Skeletal muscle tissue (tissue), 4 donors: ENCODE measurements around the gene FGFBP2. TPM values are rescaled to one million over a fixed set of nuclear protein-coding genes. Genes with fewer than 3 reads are reported as not detected.

ENCODE experiments used
- H3K27ac ChIP-seq: one replicate; pipeline ENCODE4 v1.7.0; 2013; ENCODE audit warnings: mild to moderate bottlenecking, low read depth, low read length, inconsistent platforms
- H3K27me3 ChIP-seq, 3 donors: one replicate each; pipeline ENCODE4 v1.7.0; 2013; ENCODE audit warnings: low read length in 3 of 3; ENCODE audit not compliant: control insufficient read depth in 3 of 3, insufficient read depth in 3 of 3
- H3K36me3 ChIP-seq, 3 donors: one replicate each; pipeline ENCODE4 v1.7.0; 2013; ENCODE audit warnings: low read length in 3 of 3; ENCODE audit not compliant: control insufficient read depth in 3 of 3, insufficient read depth in 3 of 3
- H3K4me1 ChIP-seq, 3 donors: one replicate each; pipeline ENCODE4 v1.7.0; 2013; ENCODE audit warnings: low read length in 3 of 3, mild to moderate bottlenecking in 3 of 3; ENCODE audit not compliant: control insufficient read depth in 3 of 3, insufficient read depth in 3 of 3
- H3K4me3 ChIP-seq, 3 donors: one replicate each; pipeline ENCODE4 v1.7.0; 2013; ENCODE audit warnings: low read length in 3 of 3
- H3K9ac ChIP-seq, 3 donors: one replicate each; pipeline ENCODE4 v1.7.0; 2013; ENCODE audit warnings: low read length in 3 of 3, mild to moderate bottlenecking in 3 of 3, moderate library complexity in 2 of 3, low read depth in 1 of 3
- H3K9me3 ChIP-seq, 3 donors: one replicate each; pipeline ENCODE4 v1.7.0; 2013; ENCODE audit warnings: low read length in 3 of 3; ENCODE audit not compliant: control insufficient read depth in 3 of 3
- total RNA-seq: library from RNA; depleted of rRNA; stranded (reverse); fragments of >200 nt; gene quantifications from one replicate; pipeline ENCODE4 v1.2.3, GENCODE V29; 2014
- donor health status: Osteomylitis.

FGFBP2 gene
- total RNA-seq, 1 donor from 2014 or later, result not detected

DNA sequence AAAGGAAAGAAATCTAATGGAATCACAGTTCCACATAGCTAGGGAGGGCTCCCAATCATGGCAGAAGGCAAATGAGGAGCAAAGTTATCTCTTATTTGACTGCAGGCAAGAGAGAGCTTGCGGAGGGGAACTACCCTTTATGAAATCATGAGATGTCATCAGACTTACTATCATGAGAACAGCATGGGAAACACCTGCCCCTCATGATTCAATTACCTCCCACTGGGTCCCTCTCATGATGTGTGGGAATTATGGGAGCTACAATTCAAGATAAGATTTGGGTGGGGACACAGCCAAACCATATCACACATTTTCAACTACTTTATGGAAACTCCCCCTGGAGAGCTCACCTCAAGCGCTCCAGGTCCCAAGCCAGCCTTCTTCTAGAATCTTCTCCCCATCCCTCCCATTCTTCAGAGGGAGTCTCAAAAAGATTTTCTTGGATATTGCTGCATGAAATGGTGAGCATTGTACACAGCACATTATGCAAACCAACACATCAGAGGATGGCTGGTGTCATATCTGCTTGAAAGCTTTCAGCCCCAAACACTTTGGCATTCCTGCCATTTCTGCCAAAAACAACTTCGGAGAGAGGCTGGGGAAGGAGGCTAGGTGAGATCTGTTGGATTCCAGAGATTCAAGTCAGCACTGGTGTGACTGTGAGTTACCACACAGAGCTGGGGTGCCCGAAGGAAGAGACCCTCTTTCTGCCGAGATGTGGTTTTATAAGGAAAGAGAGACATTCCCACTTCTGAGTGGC is 31.3 kb downstream of the FGFBP2 start:
- Histone ChIP-seq H3K27ac (no peak overlapping the region), H3K27me3 (peaks cover 1 to 12% (median 11%) of the 10 kb centered on the region in 3 donors), H3K4me1 (no peaks in the 10 kb centered on the region), H3K36me3 (no peaks in the 10 kb centered on the region), H3K4me3 (no peak overlapping the region), H3K9me3 (no peaks in the 10 kb centered on the region), H3K9ac (no peak overlapping the region)

- Histone ChIP-seq H3K9ac (no peak overlapping the region), H3K4me1 (no peaks in the 10 kb centered on the region), H3K36me3 (no peaks in the 10 kb centered on the region), H3K4me3 (no peak overlapping the region), H3K27me3 (peaks cover 0 to 9% (median 6%) of the 10 kb centered on the region in 3 donors), H3K9me3 (no peaks in the 10 kb centered on the region), H3K27ac (no peak overlapping the region)
Observed at GRCh38 chr4:15930314-15930713, 32.7 kb downstream of the FGFBP2 start.

DNA sequence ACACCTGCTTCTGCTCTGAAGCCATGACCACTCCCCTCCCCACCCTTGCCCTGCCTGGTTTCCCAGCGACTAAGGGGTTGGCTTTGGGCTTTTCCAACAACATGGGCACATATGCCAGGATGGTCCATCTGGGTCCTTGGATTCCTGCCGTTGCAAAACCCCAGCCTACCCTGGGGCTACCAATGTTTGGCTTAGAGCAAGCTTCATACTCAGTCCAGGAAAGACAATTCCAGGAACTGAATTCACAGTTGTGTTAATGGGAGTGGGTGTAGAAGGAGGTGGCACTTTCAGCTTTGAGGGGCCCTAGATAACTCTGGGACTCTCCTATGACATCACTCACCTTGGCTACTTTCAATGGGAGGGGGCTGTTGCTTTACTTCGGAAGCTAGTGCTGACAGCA is 33.4 kb downstream of the FGFBP2 start:
- Histone ChIP-seq H3K4me3 (no peak overlapping the region), H3K27me3 (peaks cover 0 to 9% (median 6%) of the 10 kb centered on the region in 3 donors), H3K36me3 (no peaks in the 10 kb centered on the region), H3K9me3 (no peaks in the 10 kb centered on the region), H3K4me1 (no peaks in the 10 kb centered on the region), H3K27ac (no peak overlapping the region), H3K9ac (no peak overlapping the region)

- Histone ChIP-seq H3K4me3 (no peak overlapping the region), H3K36me3 (no peaks in the 10 kb centered on the region), H3K27me3 (peaks cover 0 to 7% (median 6%) of the 10 kb centered on the region in 3 donors), H3K9me3 (no peaks in the 10 kb centered on the region), H3K27ac (no peak overlapping the region), H3K9ac (no peak overlapping the region), H3K4me1 (no peaks in the 10 kb centered on the region)
Observed at GRCh38 chr4:15928883-15929282, 34.1 kb downstream of the FGFBP2 start.

GRCh38 chr4:15926486-15926885 is 36.5 kb downstream of the FGFBP2 start:
- H3K9ac ChIP-seq, result no peak overlapping the region
- H3K36me3 ChIP-seq, result no peaks in the 10 kb centered on the region
- no peaks in the 10 kb centered on the region for H3K9me3 ChIP-seq
- no peak overlapping the region for H3K27ac ChIP-seq
- no peak overlapping the region for H3K4me3 ChIP-seq
- H3K27me3 ChIP-seq, result peaks cover 0 to 6% (median 6%) of the 10 kb centered on the region in 3 donors
- H3K4me1 ChIP-seq, result no peaks in the 10 kb centered on the region

DNA sequence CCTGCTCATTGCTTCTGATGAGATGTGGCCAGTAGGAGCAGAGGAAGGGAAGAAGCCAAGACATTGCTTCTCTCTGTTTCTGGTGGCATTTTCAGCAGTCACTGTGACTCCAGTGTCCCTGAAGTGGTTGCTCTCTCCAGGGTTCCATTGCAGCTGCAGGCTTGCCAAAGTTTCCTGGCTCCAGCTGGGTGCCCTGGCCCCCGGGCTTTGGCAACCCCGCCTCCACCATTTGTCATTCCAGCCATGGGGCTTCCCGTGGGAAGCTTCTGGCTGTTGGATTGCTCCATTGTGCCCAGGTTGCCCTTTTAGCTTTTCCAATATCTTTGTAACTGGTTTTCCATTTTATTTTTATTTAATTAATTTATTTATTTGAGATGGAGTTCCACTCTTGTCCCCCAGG is 37.1 kb downstream of the FGFBP2 start:
- H3K9ac ChIP-seq, result no peak overlapping the region
- H3K36me3 ChIP-seq, result no peaks in the 10 kb centered on the region
- peaks cover 0 to 6% (median 6%) of the 10 kb centered on the region in 3 donors for H3K27me3 ChIP-seq
- no peak overlapping the region for H3K27ac ChIP-seq
- H3K4me1 ChIP-seq, result no peaks in the 10 kb centered on the region
- H3K4me3 ChIP-seq, result no peak overlapping the region
- H3K9me3 ChIP-seq, result no peaks in the 10 kb centered on the region

DNA sequence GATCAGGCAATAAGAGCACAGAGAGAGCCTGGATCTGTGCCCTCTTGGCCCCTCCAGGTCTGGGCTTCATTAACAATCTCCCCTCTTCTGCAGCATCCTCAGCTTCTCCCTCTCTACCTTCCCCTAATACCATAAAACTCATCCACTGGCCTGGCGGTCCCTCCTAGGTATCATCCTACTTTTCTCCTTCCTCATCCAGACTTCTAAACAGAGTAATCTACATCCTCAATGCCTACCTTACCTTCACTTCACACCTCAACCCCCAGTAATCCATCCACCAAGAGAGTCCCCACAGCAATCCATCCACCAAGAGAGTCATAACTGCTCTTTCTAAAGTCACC is 41.4 kb downstream of the FGFBP2 start:
- Histone ChIP-seq H3K36me3 (no peaks in the 10 kb centered on the region), H3K9me3 (no peaks in the 10 kb centered on the region), H3K27me3 (no peaks in the 10 kb centered on the region), H3K4me3 (no peak overlapping the region), H3K4me1 (no peaks in the 10 kb centered on the region), H3K9ac (no peak overlapping the region), H3K27ac (no peak overlapping the region)

- H3K27ac ChIP-seq, result no peak overlapping the region
- H3K9me3 ChIP-seq, result no peaks in the 10 kb centered on the region
- H3K27me3 ChIP-seq, result no peaks in the 10 kb centered on the region
- H3K4me3 ChIP-seq, result no peak overlapping the region
- H3K36me3 ChIP-seq, result no peaks in the 10 kb centered on the region
- H3K9ac ChIP-seq, result no peak overlapping the region
- H3K4me1 ChIP-seq, result no peaks in the 10 kb centered on the region
Observed at GRCh38 chr4:15920723-15921591, 42.0 kb downstream of the FGFBP2 start.

- no peak overlapping the region for H3K27ac ChIP-seq
- H3K4me3 ChIP-seq, result no peak overlapping the region
- no peaks in the 10 kb centered on the region for H3K36me3 ChIP-seq
- no peak overlapping the region for H3K9ac ChIP-seq
- no peaks in the 10 kb centered on the region for H3K4me1 ChIP-seq
- H3K27me3 ChIP-seq, result no peaks in the 10 kb centered on the region
- H3K9me3 ChIP-seq, result no peaks in the 10 kb centered on the region
Observed at GRCh38 chr4:15918484-15919129, 44.4 kb downstream of the FGFBP2 start.

- Histone ChIP-seq H3K9me3 (no peaks in the 10 kb centered on the region), H3K27ac (no peak overlapping the region), H3K36me3 (no peaks in the 10 kb centered on the region), H3K4me3 (no peak overlapping the region), H3K9ac (no peak overlapping the region), H3K4me1 (no peaks in the 10 kb centered on the region), H3K27me3 (no peaks in the 10 kb centered on the region)
Observed at GRCh38 chr4:15917297-15917696, 45.7 kb downstream of the FGFBP2 start.
